GM21526 (cell line): ENCODE data around the gene RYK.
A peak's percentile ranks its signal among the peaks of the same experiment; 100 is the strongest.
"Not testable (repeated sequence)": the region's sequence is repeated elsewhere in the genome, so short reads cannot be mapped to it uniquely, and the experiment has no call there.

Source experiments
- ATAC-seq: cut with Tn5 transposase; IDR thresholded peaks from one replicate; pipeline ENCODE4 v1.9.1; 2021; ENCODE audit warnings: moderate library complexity; ENCODE audit not compliant: unreplicated experiment, low FRiP score

RYK gene

DNA sequence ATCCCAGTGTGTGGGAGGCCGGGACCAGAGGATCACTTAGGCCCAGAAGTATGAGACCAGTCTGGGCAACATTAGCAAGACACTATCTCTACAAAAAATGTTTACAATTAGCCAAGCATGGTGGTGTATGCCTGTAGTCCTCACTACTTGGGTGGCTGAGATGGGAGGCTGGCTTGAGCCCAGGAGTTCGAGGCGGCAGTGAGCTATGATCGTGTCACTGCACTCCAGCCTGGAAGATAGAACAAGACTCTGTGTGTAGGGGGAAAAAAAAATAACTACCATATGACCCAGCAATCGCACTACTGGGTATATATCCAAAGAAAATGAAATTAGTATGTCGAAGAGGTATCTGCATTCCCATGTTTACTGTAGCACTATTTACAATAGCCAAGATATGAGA, 22.6 kb downstream of the RYK start:
- no peak for ATAC-seq

DNA sequence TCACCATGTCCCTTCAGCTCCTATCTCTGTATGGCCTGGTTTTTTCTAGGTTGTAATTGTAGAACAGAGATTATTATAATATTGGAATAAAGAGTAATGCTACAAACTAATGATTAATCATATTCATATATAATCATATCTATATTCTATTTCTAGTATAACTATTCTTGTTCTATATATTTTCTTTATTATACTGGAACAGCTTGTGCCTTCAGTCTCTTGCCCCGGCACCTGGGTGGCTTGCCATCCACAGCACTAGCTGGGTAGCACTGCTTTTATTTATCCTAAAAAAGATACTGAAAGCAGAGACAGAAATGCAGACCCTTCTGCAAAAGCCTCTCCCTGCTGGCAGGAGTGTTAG, 25.9 kb downstream of the RYK start:
- ATAC-seq = not testable (repeated sequence)

DNA sequence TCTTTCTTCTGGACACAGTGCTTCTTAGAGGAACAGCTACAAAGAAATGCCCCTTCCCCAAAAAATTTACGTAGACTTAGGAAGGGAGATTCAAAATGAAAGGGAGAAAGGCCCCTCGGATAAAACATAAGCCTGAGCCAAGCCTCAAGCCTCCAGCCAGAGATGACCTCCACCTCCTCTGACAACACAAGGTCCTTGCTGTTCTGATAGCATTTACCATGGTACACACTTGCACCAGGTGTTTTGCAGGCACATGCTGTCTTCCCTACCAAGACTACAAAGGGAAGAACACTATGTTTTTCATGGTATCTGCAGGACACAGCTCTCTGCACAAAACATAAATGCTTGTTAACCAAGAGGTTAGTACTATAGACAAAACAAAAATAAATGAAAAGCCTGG, 27.8 kb downstream of the RYK start:
- ATAC-seq = no peak

DNA sequence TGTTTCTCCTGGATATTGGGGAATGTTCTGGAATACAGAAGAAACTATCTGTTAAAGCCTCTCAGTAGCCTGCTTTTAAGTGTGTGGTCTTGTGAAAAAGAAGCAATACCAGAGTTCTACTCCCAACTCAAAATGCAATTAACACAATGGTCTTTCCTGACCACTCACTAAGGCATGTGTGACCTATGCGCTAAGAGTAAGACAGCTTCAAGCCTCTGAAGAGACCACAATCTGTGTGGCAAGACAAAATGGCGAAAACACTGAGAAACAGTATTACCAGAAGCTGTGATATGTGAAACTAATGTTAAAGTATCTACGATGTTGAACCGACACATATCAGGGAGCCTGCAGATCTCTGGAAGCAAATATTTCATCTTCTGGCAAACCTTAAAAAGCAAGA, 33.8 kb downstream of the RYK start:
- ATAC-seq = no peak

DNA sequence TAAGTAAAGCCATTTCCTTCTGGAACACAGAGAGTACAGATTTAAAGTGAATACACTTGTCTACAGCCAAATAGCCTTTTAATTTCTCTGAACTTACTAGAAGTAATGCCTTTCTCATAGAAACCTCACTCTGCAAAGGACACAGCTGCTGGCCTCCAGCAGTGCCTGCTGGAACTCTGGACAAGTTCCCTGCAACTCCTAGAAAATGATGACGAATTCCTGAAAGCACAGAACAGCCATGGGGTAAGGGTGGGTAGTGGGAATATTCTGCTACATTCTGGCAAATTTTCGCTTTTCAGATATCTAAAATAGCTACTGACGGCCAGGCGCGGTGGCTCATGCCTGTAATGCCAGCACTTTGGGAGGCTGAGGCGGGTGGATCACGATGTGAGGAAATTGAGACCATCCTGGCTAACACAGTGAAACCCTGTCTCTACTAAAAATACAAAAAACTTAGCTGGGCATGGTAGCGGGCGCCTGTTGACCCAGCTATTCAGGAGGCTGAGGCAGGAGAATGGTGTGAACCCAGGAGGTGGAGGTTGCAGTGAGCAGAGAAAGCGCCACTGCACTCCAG, 34.4 kb downstream of the RYK start:
- ATAC-seq = no peak

DNA sequence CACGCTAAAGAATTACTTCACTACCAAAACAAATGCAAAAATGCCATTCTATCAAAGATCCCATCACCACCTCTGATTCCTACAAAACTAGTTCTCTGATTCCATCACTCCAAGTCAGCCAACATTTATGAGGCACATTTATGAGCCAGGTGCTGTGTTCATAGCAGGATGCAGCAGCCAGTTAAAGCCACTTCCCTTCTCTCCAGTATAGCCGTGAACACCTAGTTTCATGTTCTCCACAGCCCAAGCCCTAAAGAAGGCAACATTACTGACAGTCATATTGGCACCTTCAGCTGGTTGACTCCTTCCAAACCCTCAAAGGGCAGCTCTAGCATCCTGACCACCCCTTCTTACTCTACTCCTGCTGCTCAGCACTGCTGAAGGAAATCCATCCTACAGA, 36.4 kb downstream of the RYK start:
- no peak for ATAC-seq

DNA sequence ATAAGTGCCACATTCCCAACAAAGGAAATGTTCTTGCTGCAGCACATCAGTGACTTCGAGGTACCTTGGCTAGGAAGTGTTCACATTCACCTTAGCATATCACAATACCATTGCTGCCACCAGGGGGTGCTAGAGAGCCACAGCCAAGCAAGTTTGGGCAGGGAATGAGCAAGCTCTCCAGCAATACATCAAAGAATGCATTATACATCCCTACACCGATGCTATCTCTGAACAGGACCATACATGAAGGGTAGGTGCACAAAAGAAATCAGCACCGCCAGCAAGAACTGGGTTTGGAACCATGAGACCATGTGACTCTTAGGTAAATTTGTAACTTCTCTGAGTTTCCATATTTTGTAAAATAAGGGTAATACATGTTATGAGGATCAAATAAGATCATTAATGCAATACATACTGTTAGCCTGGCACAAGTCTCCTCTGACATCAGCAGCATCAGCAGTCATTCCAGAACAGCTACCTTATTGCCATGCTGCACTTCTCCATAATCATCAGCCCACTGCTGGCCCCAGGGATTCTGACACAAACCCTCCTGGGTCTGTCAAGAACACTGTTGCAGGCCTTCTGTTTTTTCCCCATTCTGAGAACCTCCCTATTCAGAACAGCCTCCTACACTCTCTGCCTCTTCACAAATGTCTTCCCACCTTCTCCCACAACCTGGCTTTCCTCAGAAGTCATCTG, 37.5 kb downstream of the RYK start:
- peak; percentile 71 for ATAC-seq

DNA sequence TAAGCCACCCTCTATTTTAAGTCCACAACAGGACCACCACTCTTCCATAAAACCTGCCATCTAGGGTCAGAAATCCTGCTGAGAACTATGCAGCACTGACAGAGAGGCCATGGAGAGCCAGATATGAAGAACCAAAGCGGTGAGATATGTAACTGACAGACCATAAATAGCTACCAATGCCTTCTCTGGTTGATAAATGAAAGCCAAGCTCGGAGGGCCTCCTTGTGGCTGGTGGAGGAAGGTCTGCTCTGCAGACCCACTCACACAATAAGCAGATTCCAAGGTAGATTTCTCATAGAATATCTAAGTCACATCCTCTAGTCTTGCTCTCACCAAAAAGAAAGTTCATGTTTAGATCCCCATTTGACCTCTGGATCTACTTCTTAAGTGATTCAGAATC, 38.9 kb downstream of the RYK start:
- ATAC-seq = peak; percentile 65

DNA sequence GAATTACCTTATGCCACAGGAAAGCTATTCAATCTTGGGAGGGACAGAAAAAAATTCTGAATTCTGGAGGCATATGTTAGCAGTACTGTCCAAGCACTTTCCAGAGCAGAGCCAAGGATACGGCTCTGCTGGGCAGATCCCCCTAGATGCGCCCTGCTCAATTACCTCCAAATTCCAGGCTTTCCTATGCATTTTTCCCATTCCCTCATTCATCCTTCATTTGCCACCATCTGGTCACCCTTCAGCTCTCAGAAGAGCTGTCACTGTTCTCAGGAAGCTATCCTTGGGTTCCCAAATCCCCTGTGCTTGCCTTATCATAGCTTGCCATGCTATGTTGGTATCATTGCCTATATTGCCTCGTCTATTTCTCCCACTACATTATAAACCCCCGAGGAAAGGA, 45.2 kb downstream of the RYK start:
- ATAC-seq = no peak

DNA sequence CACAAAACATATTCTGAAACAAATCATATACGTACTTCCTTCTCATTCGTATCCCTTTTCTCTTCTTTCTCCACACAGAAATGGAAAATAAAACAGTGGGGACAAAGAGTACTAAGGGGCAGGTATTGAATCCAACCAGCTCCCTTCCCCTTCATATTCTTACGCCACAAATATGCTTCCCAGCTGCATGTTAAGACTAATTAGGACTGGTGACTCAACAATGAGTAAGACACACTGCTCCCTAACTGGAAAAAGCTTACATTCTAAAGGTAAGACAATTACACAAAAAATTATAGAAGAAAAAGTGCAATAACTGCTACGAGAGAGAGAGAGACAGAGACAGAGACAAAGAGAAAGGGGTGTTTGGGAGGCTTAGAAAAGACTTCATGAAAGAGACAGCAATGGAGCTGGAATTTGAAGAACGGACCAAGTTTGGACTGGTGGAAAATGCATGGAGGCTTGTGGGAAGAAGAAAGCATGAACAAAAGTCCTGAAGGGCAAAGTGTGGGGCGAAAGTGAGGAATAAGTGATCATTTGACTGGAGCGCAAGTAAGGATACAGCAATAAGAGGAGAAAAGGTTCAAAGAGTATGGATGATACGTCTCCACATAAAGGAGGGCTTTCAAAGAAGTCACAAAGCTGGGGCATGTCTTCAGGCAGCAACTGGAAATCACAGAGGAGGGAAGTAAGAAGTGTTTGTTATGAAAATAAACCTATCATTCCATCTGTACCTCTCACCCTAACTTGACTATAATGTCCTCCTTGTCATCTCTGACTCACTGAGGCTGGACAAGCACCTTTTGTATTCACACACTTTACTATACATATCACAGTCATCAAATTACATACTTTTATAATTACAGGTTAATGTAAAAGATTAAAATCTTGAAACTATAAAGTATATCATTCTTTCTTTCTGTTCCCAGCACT, 49.2 kb downstream of the RYK start:
- ATAC-seq = no peak

DNA sequence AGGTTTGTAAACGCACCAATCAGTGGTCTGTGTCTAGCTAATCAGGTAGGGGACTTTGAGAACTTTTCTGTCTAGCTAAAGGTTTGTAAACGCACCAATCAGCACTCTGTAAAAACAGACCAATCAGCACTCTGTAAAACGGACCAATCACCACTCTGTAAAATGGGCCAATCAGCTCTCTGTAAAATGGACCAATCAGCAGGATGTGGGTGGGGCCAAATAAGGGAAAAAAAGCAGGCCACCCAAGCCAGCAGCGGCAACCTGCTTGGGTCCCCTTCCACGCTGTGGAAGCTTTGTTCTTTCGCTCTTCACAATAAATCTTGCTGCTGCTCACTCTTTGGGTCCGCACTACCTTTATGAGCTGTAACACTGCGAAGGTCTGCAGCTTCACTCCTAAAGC, 50.8 kb downstream of the RYK start:
- not testable (repeated sequence) for ATAC-seq

DNA sequence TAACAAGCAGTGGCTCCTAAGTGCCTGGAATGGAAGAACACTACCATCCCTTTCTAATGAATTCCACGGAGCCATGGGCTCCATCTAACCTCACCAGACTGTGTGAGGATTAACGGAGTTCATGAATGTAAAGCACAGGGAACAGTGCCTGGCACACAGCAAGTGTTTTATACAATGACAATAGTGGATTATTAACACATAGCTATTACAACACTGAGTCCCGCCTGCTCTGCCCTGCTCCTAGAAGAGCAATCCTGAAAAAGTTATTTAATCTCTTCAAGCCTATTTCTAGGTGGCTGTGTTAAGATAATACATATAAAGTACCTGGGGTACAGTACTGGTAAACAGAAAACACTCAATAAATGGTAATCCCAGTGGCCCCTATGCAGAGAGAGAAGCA, 51.4 kb downstream of the RYK start:
- no peak for ATAC-seq

DNA sequence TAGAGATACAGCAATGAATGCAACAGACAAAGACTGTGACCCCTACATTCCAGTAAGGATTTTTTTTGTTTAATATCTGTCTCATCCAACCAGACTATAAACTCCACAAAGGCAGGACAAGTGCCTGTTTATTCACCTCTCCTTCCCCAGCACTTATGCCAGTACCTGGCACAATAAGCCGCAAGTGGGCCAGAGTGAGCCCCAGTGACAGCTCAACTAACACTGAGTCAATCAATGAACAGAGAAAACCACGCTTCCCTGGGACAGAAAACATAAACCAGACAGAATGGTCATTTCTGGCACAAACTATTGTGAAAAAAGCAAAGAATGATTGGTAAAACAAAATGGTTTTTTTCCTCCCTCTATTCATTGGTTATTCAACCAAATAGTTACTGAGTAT, 52.2 kb downstream of the RYK start:
- ATAC-seq = no peak

DNA sequence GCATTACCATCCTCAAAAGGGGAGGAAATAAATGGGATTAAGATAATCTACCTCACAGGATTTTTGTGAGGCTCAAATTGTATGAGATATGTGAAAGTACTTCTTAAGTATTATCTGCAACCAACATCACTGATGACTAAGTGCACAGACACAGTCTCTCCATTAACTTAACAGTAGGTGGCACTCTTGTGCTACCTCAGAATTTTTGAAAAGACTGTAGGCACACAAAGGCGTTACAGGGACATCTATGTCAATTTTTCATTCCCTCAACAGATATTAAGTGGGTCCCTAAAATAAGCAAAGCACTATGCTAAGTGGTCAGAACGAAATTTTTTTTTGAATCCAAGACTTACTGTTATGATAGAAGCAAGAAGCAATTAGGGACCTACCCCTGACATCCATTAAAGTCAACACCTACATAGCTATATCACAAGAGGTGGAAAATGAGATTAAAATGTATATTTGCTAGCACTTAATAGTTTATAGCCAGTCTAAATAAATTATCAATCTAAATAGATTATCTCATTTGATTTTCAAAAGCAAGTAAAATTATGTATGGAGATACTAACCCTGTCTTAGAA, 52.9 kb downstream of the RYK start:
- ATAC-seq = peak; percentile 55

DNA sequence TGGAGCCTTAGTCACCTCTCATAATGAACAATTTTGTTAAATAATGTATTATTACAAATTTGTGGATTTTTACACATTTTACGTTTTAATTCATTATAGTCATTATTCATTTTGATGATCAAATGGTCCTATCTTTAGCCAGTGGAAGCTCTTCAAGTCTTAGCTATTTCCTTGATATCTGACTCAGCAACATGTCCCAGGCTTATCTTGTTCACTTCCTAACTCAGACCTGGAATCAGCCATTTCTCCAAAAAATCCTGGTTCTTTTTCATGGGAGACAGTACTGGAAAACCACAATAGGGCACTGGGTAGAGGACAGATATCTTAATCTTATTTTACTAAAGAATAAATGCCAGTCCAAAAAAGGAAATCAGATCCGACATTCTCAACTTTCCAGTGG, 56.4 kb downstream of the RYK start:
- ATAC-seq = no peak

DNA sequence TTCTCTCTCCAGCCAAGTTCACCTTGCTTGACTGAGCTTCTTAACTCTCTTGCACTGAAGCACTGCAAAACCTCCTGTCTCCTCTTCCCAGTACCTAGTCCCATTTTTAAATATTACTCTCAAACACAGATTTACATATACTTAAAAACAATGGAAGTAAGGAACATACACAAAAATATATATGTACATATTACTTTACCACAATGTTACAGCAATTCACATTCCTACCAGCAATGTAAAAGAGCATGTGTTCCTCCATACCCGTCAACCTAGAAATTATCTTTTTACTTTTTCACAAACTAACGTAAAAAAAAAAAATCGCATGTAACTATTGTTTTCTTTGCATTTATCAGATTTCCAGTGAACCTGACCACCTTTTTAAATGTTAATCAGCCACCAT, 60.4 kb downstream of the RYK start:
- ATAC-seq = no peak

DNA sequence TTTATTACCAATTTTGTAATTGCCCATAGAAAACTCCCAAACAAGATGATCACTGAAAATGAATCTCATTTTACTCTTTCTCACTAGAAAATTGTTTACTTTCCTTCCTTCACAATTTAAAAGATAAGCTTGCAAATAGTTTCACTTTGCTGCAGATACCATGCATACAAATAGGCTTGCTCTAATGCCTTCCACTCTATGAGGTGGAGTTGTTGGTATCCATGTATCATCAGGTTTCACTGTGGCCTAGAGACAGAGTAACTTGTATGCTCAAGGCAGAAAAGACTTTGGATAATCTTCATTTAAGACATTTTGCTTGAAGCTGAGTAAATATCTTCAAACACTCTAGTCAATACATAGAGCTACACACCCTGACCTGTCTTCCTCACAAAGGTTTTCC, 60.8 kb downstream of the RYK start:
- ATAC-seq = no peak

DNA sequence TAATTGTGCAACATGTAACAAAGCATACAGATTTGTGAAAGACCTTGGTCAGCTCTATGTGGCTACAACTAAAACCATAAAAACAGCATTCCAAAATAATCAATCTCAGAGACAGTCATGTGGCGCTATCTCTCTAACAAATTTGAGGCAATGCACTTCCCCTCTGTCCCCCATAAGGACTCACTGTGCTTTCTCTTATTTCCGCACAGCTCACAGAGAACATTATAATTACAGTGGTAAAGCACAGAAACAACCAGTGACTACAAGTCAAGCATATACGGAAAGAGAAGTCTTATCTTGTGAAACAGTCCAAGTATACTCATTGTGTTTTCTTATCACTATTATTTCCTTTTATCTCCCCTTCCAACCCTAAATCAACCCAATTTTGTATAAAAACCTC, 64.3 kb downstream of the RYK start:
- ATAC-seq = no peak

DNA sequence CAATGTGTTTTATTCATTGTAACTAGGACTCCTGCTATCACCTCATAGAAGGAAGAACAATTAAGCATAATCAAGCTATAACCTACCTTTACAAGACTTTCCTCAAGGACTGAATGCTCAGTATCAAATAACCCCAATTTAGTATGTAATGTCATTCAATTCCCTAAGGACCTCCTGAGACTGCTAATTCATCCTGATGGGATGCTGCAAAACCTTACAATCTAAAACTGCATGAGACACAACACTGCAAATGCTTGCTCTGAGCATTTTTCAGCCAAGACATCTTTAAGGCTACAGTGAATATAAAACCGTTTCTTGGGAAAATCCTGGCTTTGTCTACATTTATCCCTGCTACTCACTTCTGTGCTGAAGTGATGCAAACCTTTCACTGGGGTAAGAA, 69.9 kb downstream of the RYK start:
- no peak for ATAC-seq

DNA sequence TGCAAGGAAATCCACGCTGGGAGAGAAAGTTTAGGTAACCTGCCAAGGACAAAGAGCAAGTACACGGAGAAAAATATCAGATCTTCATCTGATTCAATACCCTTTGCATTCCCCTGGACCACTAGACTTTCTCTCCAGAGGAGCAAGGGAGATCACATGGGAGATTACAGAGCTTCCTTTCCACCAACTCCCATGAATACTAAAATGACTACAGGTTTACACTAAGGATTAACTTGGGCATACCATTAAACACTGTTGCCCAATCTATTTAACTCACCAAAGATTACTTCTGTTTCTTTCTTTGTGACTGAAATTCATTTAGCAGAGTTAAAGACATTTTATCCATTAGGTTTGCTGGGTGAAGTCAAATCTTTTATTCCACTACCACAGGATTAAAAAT, 71.2 kb downstream of the RYK start:
- ATAC-seq = no peak

DNA sequence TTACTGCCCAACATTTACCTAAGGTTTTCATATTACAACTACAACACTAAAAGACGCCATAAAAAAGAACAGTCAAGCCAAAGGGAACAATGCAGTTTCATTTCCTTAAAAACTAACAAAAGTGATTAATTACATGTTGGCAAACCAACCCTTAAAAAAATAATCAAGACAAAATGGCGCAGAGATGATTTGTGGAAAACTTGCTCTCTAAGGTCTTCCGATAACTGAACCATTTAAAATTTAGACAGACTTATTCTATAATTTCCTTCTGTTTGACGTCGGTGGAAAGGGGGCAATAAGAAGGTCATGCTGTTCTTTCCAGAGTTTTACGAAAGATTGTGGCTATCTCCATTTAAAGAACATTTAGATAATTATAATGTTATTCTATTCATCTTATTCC, 87.6 kb downstream of the RYK start:
- ATAC-seq = no peak
